HG03103 (cell line): ENCODE data around the gene MCAT.

Experiments used
- ATAC-seq: cut with Tn5 transposase; IDR thresholded peaks from one replicate; pipeline ENCODE4 v1.9.1; 2021; ENCODE audit warnings: low read depth; ENCODE audit not compliant: unreplicated experiment

Gene MCAT

DNA sequence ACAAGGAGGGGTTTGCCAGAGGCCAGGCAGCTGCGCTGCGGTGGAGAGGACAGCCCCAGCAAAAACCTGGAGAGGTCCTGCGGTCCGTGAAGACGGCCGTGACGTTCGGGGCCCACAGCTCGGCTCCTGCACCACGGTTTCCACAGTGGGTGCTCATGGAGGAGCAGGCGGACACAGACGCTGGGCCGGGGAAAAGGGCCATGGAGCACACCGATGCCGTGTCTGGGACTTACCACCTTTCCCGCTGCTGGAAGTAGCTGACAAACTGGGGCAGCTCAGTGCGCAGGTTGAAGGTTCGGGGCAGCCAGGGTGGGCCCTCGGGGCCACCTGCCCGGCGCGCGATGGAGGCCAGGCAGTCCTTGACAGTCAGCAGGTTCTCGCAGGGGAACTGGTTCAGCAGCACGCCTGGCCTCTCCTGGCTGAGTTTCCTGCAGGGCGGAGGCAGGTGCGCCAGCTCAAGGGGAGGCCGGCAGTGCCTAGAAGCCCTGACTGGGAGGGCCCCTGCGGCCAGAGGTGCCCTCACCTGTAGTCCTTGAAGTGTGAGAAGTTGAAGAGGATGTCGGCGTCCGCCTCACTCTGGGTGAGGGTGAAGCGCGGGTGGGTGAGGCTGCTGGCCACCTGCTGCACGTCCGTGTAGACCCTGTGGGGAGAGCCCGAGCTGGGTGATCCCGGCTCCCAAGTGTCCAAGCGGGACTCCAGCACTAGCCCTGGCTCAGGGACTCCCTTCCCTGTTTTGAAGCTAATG lies 30.9 kb upstream of the MCAT start:
- ATAC-seq = no peak

DNA sequence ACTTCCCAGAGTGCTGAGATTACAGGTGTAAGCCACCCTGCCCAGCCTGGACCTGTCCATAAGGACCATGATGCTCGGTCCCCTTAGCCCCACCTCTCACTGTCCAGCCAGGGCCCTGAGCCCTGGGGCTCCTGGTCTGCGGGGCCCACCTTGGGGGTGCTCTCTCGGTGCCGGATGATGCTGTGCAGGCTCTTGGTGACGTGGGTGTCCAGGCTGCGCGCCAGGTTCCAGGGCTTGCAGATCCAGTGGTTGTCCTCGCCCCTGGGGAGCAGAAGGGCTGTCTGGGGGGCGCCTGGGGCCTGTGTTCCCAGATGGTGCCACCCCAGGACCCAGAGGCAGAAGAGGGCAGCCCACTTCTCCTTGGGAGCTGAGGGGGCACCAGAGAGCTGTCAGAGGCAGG lies 30.4 kb upstream of the MCAT start:
- ATAC-seq = no peak

DNA sequence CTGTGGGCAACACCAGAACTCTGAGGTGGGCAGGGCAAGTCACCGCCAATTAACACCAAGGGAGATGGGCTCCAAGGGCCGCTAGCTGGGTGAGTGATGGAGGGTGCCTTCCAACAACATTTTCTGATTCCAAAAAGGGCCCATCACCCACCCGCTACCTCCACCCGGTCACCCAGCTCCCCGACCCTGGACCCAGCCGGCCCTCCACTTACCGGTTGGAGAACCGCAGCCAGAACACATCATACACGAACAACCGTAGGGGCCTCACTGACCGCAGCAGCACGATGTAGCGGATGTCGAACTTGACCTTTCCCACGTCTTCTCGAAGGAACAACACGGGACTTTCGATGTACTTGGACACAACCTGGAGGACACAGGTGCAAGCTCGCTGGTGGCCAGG lies 29.0 kb upstream of the MCAT start:
- ATAC-seq = no peak

DNA sequence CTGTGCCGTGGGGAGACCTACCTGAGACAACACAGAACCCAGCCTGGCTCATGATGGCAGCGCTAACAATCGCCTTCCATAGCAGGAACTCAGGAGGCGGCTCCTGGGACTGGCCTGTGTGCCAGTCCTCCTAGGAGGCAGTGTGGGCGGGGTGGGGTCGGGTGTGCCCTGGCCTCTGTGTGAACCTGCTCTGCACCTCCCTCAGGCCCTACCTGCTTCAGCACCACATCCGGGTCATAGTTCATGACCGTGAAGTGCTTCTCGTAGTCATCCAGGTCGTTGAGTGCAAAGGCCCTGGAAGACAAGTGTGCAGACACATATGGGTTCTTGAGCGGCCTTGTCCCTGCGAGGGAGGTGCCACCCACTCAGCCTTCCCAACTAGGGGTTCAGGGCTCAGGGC lies 28.4 kb upstream of the MCAT start:
- ATAC-seq = no peak

DNA sequence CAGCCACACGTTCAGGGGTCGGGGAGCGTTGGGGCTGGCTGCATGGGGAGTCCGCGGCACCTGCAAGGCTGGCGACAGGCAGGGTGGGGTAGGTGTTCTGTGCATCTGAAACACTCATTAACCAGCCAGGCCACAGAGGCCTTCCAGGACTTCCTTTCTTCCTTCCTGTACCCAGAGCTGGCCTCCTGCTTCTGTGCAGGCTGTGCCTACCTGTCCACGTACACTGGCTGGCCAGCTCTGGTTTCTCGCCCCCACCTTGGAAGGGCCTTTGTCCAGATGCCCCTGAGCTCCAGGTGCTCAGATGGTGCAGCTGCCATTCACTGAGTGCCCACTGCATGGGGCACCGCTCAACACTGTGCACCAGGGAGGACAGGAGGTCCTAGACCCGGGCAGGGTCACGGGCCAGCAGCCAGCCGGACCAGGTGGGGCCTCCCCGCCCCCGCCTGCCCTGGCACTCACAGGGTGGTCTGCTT lies 27.9 kb upstream of the MCAT start:
- ATAC-seq = no peak

DNA sequence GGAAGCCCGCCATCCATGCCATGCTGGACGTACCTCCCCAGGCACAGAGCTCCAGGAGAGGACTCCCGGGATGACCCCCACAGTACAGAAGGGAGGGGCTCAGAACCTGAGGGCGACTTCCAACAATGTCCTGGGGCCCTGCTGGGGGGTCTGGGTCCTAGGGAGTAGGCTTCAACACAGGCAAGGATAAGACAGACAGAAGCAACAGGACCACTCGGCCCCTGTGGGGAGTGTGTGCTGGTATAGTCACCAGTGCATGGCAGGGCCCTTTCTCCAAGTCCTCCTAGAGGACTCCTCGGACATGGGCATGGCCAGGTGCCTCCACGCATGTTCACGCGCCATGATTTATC lies 26.9 kb upstream of the MCAT start:
- no peak for ATAC-seq

DNA sequence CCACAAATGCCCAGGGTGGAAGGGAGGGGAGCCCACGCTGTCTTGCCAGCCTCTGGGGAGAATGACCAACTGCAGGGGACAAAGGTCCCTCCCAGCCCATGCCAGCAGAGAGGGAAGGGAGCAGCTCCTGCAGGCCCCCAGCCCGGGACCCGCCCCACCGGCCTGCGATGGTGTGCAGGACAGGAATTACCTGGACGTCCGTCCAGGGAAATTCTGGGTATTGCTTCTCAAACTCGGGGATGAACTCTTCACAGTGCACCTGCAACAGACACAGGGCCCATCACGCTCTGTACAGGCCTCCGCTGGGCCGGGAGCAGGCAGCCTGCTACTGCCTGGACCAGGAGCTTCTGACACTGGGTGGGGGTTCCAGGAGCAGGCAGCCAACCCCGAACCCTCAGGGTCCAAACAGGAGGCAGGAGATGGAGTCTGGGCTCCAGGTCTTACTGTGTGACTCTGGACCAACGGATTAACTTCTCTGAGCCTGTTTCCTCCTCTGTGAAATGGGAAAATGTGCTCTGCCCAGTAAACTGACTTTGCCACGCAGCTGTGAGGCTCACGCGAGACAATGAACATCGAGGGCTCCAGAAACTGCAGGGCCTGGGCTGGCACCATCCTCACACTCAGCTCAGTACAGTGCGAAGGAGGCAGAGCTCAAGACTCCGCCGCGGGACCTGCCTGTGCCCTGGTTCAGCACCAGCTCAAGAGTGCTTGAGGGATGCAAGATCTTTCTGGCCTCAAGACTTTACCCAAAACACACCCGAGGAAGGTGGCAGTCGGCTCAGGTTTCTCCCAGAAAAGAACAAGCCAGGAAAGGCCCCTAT lies 26.3 kb upstream of the MCAT start:
- no peak for ATAC-seq

DNA sequence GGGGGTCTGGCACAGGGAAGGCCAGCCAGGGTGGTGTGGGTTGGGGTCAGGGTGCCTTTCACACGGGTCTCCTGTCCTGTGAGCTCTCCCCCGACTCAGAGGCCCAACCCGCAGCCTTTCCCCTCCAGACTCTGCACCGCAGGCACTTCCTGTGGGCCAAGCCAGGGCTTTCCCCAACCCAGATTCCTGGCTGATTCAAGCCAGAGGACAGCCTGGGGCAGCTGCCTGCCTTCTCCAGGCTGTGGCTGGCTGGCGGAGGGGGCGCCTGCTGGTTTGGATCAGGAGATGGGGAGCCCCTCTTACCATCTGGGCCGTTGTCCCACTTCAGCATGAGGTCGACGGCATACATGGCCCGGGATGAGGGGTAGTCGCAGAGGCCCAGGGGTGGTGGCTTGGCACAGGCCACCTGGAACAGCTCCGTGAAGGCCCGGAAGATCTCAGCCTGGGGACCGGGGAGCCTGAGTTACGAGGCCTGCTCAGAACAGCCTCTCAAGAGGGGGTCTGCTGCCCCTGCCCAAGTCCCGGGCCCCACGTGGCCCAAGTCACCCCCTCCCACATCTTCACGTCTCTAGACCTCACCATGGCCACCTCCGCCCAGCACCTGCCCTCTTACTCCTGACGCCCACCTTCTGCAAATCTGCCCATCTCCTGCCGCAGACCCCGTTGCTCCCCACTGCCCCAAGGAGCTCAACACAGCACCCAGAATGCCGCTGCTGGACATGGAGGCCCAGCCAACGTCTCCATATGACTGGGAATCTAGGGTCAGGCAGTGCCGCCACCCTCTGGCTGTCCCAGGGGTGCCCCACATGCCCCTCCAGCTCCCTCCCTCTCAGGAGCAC lies 25.5 kb upstream of the MCAT start:
- ATAC-seq = no peak

DNA sequence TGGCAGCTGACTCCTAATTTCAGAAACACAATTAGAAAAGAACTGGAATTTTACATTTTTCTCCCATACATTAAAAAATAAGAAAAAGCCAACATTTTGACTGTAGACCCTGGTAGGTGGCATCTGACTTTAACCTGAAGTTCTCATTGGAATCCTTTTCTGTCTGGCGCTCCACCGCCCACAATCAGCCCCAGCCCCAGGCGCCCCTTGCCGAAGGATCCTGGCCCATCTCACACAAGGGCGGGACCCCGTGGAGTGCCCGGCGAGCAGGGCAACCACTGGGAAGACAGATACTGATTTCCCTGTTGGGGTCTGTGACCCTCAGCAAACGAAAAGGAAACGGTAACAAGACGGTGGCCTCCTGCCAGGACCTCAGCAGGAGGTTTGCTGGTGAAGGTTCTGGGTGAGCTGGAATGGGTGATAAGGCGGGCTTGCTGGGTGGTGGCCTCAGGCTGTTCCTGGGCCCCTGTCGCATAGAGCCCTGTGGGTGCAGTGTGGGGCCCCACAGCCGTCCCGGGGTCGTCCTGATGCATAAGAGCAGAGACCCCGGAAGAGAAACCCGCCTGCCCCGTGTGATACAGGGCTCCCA lies 23.9 kb upstream of the MCAT start:
- no peak for ATAC-seq

DNA sequence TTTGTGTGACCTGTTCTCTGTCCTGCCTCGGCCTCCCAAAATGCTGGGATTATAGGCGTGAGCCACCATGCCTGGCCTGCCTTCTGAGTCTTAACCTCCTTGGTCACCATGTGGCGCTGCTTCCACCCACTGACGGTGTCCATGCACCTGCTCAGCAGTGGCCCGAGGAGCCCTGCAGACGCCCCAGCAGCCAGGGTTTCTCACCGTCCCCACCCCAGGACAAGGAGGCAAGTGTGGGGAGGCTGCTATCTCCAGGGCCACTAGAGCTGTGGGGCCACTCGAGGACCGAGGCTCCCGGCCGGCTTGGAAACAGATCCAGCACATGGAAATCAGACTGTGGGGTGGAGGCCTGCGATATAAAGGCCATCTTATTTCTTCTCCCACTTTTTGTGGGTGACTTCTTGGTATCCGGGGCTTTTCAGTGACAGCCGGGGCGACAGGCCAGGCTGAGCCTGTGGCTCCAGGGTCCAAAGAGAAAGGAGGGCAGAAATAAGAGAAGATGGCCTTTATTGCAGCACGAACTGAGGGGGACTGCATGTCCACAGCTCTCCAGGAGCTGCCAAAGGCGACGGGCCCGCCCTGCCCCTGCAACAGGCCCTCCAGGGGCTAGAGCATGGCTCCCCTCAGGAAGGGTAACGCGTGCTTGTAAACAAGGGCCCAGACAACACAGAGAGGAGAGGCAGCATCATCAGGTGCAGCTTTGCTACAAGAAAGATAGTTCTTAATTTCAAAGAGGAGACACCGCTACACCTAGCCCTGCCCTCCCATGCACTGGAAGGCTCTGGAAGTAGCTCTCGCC lies 23.1 kb upstream of the MCAT start:
- ATAC-seq = no peak

DNA sequence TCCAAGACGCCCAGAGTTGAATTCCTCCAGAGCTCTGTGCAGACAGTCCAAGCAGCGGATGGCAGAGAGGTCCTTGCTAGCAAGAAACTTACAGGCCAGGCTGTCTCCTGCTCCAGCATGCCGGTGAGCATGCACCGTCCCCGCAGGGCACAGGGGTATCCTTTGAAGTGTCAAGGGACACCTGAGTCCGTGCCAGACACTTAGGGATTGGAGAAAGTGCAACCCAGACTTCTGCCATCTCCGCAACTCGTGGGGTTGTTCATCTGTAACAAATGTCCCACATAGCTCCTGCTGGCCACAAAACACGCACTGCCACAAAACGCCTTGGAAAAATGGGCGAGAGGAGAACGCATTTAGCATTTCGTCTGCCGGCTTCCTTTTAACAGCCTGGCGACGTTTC lies 21.4 kb upstream of the MCAT start:
- ATAC-seq = no peak

DNA sequence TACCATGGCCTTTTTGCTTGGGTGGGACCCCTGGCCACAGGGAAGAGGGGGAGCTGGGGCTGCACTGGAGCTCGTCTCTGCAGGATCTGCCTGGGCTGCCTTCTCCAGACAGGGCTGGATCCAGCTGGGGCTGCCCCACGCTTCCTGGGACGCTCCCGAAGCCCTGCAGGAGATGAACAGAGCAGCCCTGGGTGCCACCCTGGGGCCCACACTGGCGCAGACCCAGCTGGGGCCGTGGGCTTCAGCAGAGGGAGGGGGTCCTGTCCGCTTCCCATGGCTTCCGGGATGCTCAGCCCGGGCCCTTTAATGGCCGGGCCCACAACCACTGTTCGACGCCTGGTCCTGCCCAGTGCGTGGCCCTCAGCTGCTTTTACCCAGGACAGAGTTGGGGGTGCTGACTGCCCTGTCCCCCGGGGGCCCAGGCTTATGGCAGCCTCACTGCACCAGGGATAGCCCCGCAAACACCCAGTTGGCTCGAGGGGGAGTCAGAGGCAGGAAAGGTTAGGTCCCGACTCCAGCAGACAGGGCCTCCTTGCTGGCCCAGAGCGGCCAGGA lies 20.1 kb upstream of the MCAT start:
- ATAC-seq = no peak

DNA sequence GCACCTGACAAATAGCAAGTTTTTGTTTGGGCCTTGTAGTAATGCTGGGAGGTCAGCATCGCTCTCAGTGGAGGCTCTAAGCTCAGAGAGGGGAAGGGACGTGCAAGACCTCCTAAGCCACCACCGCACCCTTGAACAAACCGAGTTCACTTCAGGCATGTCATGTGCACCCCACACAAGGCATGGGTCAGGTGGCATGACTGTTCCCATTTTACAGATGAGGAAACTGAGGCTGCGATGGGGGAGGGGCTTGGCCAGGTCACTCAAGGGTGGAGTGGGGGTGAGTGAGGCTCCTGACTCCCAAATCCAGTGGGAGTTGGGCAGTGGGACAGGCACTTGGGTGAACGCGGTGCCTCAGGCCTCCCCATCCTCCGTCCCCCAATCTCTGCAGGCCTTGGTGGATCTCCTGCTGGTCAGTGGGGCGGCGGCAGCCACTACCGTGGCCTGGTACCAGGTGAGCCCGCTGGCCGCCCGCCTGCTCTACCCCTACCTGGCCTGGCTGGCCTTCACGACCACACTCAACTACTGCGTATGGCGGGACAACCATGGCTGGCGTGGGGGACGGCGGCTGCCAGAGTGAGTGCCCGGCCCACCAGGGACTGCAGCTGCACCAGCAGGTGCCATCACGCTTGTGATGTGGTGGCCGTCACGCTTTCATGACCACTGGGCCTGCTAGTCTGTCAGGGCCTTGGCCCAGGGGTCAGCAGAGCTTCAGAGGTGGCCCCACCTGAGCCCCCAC lies 19.4 kb upstream of the MCAT start:
- no peak for ATAC-seq

DNA sequence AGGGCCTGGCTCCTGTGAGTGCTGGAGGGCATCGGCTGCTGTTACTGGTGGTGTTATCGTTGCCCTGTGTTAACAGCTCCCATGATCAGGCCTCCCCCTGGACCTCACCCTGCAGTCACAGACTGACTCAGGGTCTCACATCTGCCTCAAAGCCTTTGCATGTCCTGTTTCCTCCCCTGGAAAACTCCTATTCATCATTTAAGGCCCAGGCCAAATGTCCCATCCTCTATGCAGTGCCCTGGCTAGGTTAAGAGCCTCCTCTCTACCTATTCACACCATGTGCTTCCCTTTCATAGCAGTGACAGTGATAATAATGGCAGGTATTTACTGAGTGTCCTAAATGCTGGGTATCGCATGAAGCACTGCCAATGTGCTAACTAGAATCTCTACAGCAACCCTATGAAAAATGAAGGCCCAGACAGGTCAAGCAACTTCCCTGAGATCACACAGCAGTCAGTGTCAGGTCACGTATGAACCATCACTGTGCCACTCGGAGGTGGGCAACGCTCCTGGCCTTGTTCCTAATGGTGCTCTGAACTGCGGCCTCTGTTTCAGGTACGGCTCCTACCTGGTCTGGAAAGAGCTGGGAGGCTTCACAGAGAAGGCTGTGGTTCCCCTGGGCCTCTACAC lies 17.4 kb upstream of the MCAT start:
- ATAC-seq = no peak

DNA sequence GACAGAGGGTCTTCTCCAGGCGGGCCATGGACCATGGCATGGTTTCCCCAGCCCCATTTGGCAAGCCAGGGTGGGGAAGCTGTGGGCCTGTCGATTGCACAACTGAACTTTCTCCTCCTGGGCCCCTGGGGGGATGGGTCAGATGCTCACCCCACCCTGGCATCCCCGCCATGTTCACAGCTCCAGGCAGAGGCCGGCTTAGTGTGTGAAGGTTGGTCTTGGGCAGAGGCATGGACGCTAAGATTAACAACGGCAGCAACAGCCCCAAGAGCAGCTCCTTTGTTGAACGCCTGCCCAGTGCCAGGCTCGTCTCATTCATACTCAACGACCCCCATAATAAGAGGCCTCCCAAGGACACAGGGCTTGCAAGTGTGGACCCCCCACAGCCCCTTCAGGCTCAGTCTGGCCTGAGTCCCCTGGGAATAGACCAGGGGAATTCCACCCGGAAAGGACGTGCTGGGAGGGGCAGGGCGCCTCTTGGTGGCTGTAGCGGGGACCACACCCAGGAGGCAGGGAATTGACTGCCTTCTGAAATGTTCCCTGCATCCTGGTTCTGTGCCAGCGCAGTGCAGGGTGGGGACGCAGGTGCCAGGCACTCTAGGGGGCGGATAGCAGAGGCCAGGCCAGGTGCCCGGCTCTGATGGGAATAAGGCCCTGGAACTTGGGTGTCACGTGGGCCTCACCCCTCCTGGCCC lies 16.4 kb upstream of the MCAT start:
- ATAC-seq = no peak

DNA sequence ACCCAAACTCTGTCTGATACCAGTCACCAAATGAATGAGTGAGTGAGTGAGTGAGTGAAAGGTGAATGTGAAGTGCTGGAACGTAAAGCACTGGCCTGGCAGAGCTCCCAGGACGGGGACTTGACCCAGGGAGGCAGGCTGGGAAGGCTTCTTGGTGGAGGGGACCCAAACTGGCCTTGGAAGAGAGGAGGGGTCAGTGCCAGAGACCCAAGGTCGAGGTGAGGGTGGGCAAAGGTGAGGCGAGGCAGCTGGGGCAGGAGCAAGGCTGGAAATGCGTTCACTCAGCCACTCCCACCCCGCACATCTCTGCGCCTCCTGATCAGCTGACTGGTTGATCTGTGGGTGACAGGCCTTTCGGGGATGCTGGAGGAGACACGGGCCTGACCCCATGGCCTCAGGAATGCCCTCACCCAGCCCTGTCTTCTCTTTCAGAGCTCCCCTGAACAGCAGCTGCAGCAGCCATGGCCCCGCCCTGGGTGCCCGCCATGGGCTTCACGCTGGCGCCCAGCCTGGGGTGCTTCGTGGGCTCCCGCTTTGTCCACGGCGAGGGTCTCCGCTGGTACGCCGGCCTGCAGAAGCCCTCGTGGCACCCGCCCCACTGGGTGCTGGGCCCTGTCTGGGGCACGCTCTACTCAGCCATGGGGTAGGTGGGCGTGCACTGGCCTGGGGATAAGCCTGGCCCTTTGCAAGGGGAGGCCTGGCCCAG lies 15.7 kb upstream of the MCAT start:
- ATAC-seq = no peak

DNA sequence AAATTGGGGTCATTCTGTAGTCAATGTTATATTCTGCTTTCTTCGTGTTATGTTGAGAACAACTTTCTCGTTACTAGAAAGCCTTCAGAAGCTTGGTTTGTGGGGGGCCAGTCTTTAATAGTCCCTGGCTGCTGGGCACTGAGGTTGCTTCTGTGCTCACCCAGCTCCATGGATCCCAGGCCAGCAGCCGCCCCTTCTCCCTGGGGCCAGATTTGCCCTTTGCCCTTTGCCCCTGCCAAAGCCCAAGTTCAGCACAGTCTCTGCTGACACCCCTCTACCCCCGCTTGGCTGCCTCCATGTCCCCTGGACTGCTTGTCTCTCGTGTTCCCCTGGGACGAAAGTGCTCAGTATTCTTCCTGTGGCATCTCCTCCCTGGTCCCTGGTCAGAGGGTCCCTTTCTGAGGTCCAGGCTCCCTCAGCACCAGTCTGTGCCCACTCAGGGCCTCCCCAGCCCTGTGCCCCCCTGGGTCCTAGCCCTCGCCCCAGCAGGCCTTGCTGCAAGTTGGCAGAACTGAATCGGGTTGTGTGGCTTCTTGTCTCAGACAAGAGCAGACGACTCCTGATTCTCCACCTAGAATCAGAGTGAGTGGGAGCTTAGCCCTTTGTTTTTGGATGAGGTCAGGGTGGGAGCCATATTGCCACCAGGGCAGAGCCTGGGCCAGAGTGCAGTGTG lies 14.8 kb upstream of the MCAT start:
- no peak for ATAC-seq
